Stomach (tissue), 9 donors: ENCODE data around the gene JPH2. TPM values are rescaled to one million over a fixed set of nuclear protein-coding genes. Genes with fewer than 3 reads are reported as not detected.

ENCODE experiments used
- DNase-seq, 2 donors: peaks; one replicate each; pipeline versions ENCODE4 v3.0.0 to v3.0.0-alpha.2; 2013 to 2019
- H3K27ac ChIP-seq, 5 donors: fragments of 200-600 bp in 4 of 5; sonication (generic) in 4 of 5; one replicate each; pipeline ENCODE4 v1.5.1; 2013 to 2019; ENCODE audit warnings: mild to moderate bottlenecking in 1 of 5, moderate library complexity in 1 of 5
- H3K27me3 ChIP-seq, 3 donors: fragments of 200-600 bp; sonication (generic); one replicate each; pipeline ENCODE4 v1.5.1; 2017 to 2019; ENCODE audit warnings: mixed run types in 1 of 3
- H3K36me3 ChIP-seq, 4 donors: fragments of 200-600 bp; sonication (generic); 1 replicate in 3 of 4; 2 replicates in 1 of 4; pipeline ENCODE4 v1.5.1; 2016 to 2019
- H3K4me1 ChIP-seq, 4 donors: fragments of 200-600 bp; sonication (generic); one replicate each; pipeline ENCODE4 v1.5.1; 2016 to 2019
- H3K4me3 ChIP-seq, 4 donors: fragments of 200-600 bp; sonication (generic) in 3 of 4; one replicate each; pipeline ENCODE4 v1.5.1; 2016 to 2019; ENCODE audit warnings: mild to moderate bottlenecking in 1 of 4
- H3K9me3 ChIP-seq, 4 donors: fragments of 200-600 bp; sonication (generic); one replicate each; pipeline ENCODE4 v1.5.1; 2016 to 2019
- CTCF ChIP-seq, 7 experiments: fragments of 450-650 bp in 4 of 7; fragments of 200-600 bp in 3 of 7; sonication (generic) in 3 of 7; IDR thresholded peaks; one replicate each; pipeline ENCODE4 v1.5.1; 2016 to 2019; ENCODE audit warnings: antibody characterized with exemption in 7 of 7, control low read depth in 2 of 7, mild to moderate bottlenecking in 1 of 7
- EP300 ChIP-seq: sonication (generic); formaldehyde crosslinking; IDR thresholded peaks from one replicate; pipeline ENCODE4 v1.6.1; 2017; ENCODE audit warnings: antibody characterized with exemption
- POLR2A ChIP-seq, 4 donors: fragments of 450-650 bp; IDR thresholded peaks; one replicate each; pipeline ENCODE4 v1.6.1; 2016; ENCODE audit warnings: antibody characterized with exemption in 4 of 4, control low read depth in 2 of 4, mild to moderate bottlenecking in 1 of 4, moderate library complexity in 1 of 4
- POLR2AphosphoS5 ChIP-seq, 3 donors: sonication (generic); formaldehyde crosslinking; IDR thresholded peaks; one replicate each; pipeline ENCODE4 v1.6.1; 2016; ENCODE audit warnings: antibody characterized with exemption in 3 of 3
- WGBS, 5 donors: extraction: QIAGEN DNeasy Blood & Tissue Kit in 3 of 5; methylation state at CpG; one replicate each; pipeline versions ENCODE4 v1.1.5 to v1.1.7; 2013 to 2018; 5-methylcytosine and 5-hydroxymethylcytosine counted together
- intact Hi-C: fragments of 100-400 bp; cut with DNase I; formaldehyde crosslinking; loops from one replicate; pipeline ENCODE4 v1.15.1; 2023; ENCODE audit warnings: low total_unique reads
- polyA plus RNA-seq, 3 donors: library from polyadenylated mRNA; stranded (reverse); fragments of 200-250 nt; gene quantifications; one replicate each; pipeline ENCODE4 v1.2.3, GENCODE V29; 2013
- total RNA-seq, 5 donors: library from RNA; depleted of rRNA; stranded (reverse); fragments of >200 nt; gene quantifications; one replicate each; pipeline versions ENCODE4 v1.1.0 to v1.2.3, GENCODE V29; 2014 to 2016
- donor health status: healthy with polysubstance abuse.
- donor health status: Bipolar disorder and iron deficiency.
- donor health status: healthy.

Gene JPH2
- total and polyA plus RNA-seq, 8 donors, result 0.15 to 51.9 (median 10.9) TPM

GRCh38 chr20:44068316-44069201 is 118.4 kb downstream of the JPH2 start:
- H3K36me3 ChIP-seq, result peaks cover 0 to 8% (median 3%) of the 10 kb centered on the region in 4 donors
- intact Hi-C loops, result no loop called here
- peaks cover 0 to 5% (median 0%) of the 10 kb centered on the region in 3 donors for H3K27me3 ChIP-seq
- 76 to 89% (median 83%) methylated on average over 14 to 30 of the region's 30 CpGs for WGBS, 5 donors
- peak overlapping the region in 2 of 4 donors; percentile 3 to 16 for H3K4me3 ChIP-seq
- peak overlapping the region in 2 of 5 donors; percentile 72 to 80 for H3K27ac ChIP-seq
- peak; percentile 4 to 26 for DNase-seq
- H3K9me3 ChIP-seq, result no peaks in the 10 kb centered on the region
- H3K4me1 ChIP-seq, result peaks cover 0 to 5% (median 0%) of the 10 kb centered on the region in 4 donors
- TF ChIP-seq CTCF (IDR thresholded peaks at IDR 0.05) (no peak), POLR2A (IDR thresholded peaks at IDR 0.05) (no peak), EP300 (no peak), POLR2AphosphoS5 (IDR thresholded peaks at IDR 0.05) (no peak)

- WGBS, 5 donors, result 88 to 92% (median 91%) methylated on average over 15 of the region's 15 CpGs
- no peak overlapping the region for H3K4me3 ChIP-seq
- no peak for TF ChIP-seq POLR2AphosphoS5 (IDR thresholded peaks at IDR 0.05)
- no peak for TF ChIP-seq CTCF (IDR thresholded peaks at IDR 0.05)
- TF ChIP-seq POLR2A (IDR thresholded peaks at IDR 0.05), result no peak
- TF ChIP-seq EP300, result no peak
- no peaks in the 10 kb centered on the region for H3K9me3 ChIP-seq
- H3K36me3 ChIP-seq, result peaks cover 0 to 8% (median 3%) of the 10 kb centered on the region in 4 donors
- intact Hi-C loops, result no loop called here
- no peak overlapping the region for H3K27ac ChIP-seq
- peak in 1 of 2 donors; percentile 21 for DNase-seq
- H3K27me3 ChIP-seq, result no peaks in the 10 kb centered on the region
- peaks cover 0 to 5% (median 0%) of the 10 kb centered on the region in 4 donors for H3K4me1 ChIP-seq
Measured at GRCh38 chr20:44067650-44068081, 119.3 kb downstream of the JPH2 start.

GRCh38 chr20:44066645-44067606 is 120.1 kb downstream of the JPH2 start:
- Histone ChIP-seq H3K36me3 (peaks cover 0 to 8% (median 3%) of the 10 kb centered on the region in 4 donors), H3K4me1 (peaks cover 0 to 5% (median 0%) of the 10 kb centered on the region in 4 donors), H3K27me3 (no peaks in the 10 kb centered on the region), H3K4me3 (no peak overlapping the region), H3K9me3 (no peaks in the 10 kb centered on the region), H3K27ac (no peak overlapping the region)
- intact Hi-C loops, result no loop called here
- WGBS, 5 donors, result 82 to 90% (median 88%) methylated on average over 11 to 15 of the region's 15 CpGs
- DNase-seq, result peak; percentile 0 to 19
- TF ChIP-seq EP300, result no peak

- Histone ChIP-seq H3K36me3 (peaks cover 0 to 8% (median 3%) of the 10 kb centered on the region in 4 donors), H3K27ac (no peak overlapping the region), H3K9me3 (no peaks in the 10 kb centered on the region), H3K27me3 (no peaks in the 10 kb centered on the region), H3K4me3 (no peak overlapping the region), H3K4me1 (peaks cover 0 to 5% (median 0%) of the 10 kb centered on the region in 4 donors)
- TF ChIP-seq POLR2AphosphoS5 (IDR thresholded peaks at IDR 0.05) (no peak), CTCF (IDR thresholded peaks at IDR 0.05) (no peak), EP300 (no peak), POLR2A (IDR thresholded peaks at IDR 0.05) (no peak)
- WGBS, 5 donors, result 91 to 95% (median 94%) methylated on average over 9 to 20 of the region's 20 CpGs
- peak in 1 of 2 donors; percentile 0 for DNase-seq
- intact Hi-C loops, result no loop called here
Measured at GRCh38 chr20:44065401-44066340, 121.3 kb downstream of the JPH2 start.
